COLO668 (cell line): ENCODE results near the gene LRRC17.

ENCODE experiments used
- DNase-seq: peaks from one replicate; lab custom pipeline; 2025; ENCODE audit not compliant: unreplicated experiment; lab: John Stamatoyannopoulos, UW

The LRRC17 gene

GRCh38 chr7:102912742-102913141, at the start of gene LRRC17:
TSS of gene LRRC17 (plus strand) at chr7:102913000. CDS start at chr7:102933914, 20,914 bp downstream.
- peak; percentile 8 for DNase-seq

- no peak for DNase-seq
Observed at GRCh38 chr7:102864958-102865357, 47.8 kb upstream of the LRRC17 start.

- no peak for DNase-seq
Observed at GRCh38 chr7:102866535-102867215, 46.1 kb upstream of the LRRC17 start.

GRCh38 chr7:102869195-102869594, 43.6 kb upstream of the LRRC17 start:
- DNase-seq, result no peak

GRCh38 chr7:102872460-102872859, 40.3 kb upstream of the LRRC17 start:
- no peak for DNase-seq

GRCh38 chr7:102873470-102874165, 39.2 kb upstream of the LRRC17 start:
- DNase-seq, result no peak

- no peak for DNase-seq
Observed at GRCh38 chr7:102874166-102874829, 38.5 kb upstream of the LRRC17 start.

GRCh38 chr7:102874966-102875365, 37.8 kb upstream of the LRRC17 start:
- DNase-seq, result no peak

GRCh38 chr7:102875700-102876295, 37.0 kb upstream of the LRRC17 start:
- DNase-seq, result no peak

- DNase-seq, result no peak
Observed at GRCh38 chr7:102883098-102883860, 29.5 kb upstream of the LRRC17 start.

- DNase-seq, result no peak
Observed at GRCh38 chr7:102888561-102889233, 24.1 kb upstream of the LRRC17 start.

GRCh38 chr7:102889851-102890250, 22.9 kb upstream of the LRRC17 start:
- no peak for DNase-seq

GRCh38 chr7:102890292-102890970, 22.4 kb upstream of the LRRC17 start:
- DNase-seq, result no peak

GRCh38 chr7:102890971-102891692, 21.7 kb upstream of the LRRC17 start:
- no peak for DNase-seq

- no peak for DNase-seq
Observed at GRCh38 chr7:102891693-102892261, 21.0 kb upstream of the LRRC17 start.

GRCh38 chr7:102892631-102893278, 20.0 kb upstream of the LRRC17 start:
- no peak for DNase-seq

- DNase-seq, result no peak
Observed at GRCh38 chr7:102895602-102896001, 17.2 kb upstream of the LRRC17 start.

GRCh38 chr7:102896585-102896984, 16.2 kb upstream of the LRRC17 start:
- no peak for DNase-seq
